Measurements from ENCODE around the gene PHLPP1.
A peak's percentile ranks its signal among the peaks of the same experiment; 100 is the strongest.

PHLPP1 gene

DNA sequence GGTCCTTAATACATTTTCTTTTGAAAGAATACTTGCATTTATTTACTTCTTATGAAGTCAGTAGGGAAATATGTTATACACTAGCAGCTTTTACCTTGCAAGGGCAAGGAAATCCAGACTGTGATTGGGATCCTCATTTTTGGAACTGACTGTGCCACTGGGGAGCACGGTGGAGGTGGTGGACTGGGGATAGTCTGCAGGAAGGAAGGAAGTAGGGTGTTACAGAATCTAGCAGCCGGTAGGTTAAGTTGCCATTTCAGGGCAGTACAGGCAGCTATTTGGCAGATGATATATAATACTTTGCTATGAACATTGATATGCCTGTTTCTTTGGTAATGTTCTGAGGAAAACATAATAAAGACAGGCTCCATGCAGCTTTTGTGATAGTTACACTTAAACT is 238.3 kb downstream of the PHLPP1 start:
- DNase-seq = no peak

DNA sequence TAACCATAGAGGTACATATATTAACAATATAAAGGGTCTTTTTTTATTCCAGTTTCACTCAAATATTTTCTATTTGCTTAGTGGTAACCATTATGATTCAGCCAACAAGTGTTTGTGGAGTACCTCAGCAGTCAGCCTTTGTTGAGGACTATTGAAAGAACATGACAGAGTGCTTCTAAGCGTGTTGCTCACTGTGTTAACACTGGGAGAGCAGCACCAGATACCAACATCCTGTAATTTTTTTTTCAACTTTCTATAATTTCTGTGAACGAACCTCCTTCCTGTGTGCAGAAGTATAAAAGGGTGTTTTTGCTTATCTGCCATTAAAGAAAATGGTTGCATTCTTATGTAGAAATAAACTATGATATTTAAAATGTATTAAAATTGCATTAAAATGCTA is 239.0 kb downstream of the PHLPP1 start:
- DNase-seq = no peak

DNA sequence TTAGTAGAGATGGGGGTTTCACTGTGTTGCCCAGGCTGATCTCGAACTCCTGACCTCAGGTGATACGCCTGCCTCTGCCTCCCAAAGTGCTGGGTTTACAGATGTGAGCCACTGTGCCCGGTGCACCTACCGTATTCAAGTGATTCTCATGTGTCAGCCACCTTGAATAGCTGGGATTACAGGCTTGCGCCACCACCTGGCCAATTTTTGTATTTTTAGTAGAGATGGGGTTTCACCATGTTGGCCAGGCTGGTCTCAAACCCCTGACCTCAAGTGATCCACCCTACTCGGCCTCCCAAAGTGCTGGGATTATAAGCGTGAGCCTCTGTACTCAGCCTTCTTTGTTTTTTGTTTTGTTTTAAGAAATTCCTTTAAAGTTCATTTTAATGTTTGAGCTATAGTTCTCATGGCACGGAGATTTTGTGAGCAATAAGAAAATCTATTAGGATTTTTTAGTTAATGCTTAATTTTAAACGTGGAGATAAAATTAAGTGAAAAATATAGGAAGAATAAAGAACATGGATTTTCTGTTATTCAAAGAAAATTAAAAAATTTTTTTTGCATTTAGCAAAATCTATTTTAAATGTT is 242.6 kb downstream of the PHLPP1 start:
- peak; percentile 27 for DNase-seq

DNA sequence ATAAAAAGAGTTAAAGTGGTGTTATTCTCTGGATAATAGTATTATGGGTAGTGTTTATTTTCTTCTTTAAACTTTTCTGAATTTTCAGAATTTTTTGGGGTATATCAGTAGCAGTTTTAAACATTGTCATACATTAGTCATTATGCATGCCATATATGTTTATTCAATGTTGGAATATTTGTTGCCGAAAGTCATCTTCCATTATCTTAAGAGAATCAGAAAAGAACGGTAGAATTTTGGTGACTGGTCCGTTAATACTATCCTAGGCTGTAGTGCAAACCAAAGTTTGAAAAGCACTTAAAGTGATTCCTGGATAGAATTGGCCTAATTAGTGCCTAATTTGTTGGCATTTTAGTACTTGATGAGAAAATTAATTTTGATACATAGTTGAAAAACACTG is 244.1 kb downstream of the PHLPP1 start:
- DNase-seq = no peak

DNA sequence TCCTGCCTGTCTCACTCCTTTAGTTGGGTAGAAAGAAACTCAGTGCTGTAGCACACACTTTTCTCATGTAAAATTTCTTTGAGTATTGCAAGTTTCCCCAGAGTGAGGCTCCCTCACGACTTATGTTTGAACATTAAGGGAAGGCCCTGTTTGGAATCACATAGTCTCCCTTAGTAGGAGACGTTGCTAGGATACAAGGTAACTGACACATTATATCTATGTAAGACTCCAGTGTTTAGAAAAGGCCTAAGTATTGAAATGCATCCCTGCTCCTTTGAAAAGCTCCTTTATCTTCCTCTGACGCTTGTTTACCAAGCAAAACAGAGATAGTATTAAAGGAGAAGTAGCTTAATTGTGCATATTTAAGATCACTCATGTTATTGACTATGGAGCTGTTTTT is 248.2 kb downstream of the PHLPP1 start:
- DNase-seq = peak; percentile 42

DNA sequence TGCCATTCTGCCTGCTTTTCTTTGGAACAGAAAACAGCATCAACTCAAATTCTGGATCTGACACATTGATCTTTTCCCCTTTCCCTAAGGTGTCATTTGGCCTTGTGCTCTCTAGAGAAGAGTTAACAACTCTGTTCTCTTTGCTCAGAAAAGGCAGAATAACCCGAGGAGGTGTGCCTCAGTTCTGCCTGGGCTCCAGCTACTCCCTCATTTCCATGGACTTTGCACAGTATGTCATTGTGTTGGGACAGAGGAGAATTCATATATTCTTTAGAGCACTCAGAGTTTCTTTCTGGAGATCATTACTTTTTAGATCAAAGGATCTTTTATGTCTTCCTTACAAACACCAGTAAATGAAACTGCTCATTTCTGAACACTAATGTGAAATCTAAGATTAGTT is 249.1 kb downstream of the PHLPP1 start:
- no peak for DNase-seq

DNA sequence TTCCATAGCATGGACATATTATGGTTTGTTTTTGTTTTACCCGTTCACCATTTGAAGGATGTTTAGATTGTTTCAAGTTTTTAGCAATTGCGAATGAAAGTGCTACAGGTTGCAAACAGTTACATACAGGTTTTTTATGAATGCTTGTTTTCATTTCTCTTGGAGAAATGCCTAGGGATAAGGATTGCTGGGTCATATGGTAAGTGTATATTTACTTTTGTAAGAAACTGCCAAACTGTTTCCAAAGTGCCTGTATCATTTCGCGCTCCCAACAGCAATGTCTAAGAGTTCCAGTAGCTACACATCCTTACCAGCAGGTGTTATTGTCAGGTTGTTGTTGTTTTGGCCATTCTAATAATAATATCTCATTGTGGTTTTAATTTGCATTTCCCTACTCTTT is 251.7 kb downstream of the PHLPP1 start:
- no peak for DNase-seq

DNA sequence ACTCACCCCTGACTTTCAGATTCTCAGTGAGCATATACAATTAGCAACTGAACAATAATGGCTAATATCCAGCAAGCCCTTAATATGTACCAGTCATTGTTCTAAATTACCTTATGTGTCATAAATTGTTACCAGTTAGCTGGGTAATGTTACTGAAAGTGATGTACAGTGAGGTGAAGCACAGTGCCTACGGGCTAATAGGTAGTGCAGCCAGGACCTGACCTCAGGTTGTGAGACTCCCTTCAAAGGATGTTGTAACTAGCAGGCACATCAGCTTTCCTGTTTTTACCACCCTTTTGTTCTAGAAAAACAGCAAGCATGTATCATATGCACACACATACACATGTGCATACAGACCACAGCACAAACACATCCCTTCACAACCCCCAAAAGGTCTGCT is 258.3 kb downstream of the PHLPP1 start:
- no peak for DNase-seq

DNA sequence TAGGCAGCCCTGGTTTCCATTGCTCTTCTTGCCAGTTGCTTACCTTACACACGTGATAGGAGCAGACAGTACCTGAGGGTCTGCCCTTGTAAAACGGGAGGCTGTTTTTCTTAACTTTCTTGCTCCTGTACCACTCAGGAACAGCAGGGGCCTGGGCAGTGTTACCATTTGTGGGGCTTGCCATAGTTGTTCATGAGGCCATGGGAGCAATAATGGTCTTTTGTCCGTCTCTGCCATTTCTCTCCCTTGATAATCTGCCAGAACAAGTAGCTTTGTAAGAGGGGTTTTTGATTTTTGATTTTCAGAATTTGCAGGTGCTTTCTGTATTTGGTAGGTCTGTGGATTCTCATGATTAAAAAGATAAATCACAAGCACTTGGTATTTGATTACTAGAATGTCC is 259.0 kb downstream of the PHLPP1 start:
- no peak for DNase-seq

DNA sequence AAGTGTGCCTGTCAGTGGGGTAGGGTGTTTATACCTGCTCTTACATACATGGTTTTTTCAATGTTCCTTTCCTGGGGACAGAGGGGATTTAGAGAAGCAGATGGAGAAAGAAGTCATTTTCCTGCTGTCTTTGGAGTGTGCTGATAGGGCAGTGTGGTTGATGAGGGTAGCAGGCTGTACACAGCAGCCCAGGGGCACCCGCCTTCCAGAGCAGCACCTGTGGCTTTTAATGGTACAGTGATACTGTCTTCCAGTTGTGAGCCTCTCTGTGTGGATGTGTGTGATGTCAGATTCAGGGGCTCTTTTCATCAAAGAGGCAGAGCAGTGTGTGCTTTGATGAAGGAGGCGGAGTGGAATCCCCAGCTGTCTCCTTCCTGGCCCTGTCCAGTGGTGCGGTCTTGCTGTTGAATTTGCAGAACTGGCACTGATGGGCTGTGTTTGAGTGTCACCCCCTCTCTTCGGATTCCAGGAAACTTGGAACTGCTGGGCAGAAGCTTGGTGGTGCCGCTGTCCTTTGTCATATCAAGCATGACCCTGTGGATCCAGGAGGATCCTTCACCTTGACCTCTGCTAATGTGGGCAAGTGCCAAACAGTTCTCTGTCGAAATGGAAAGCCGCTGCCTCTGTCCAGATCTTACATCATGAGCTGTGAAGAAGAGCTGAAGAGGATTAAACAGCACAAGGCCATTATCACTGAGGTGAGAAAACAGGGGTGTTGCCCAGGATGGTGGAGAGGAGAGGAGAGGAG is 259.8 kb downstream of the PHLPP1 start:
- no peak for DNase-seq

DNA sequence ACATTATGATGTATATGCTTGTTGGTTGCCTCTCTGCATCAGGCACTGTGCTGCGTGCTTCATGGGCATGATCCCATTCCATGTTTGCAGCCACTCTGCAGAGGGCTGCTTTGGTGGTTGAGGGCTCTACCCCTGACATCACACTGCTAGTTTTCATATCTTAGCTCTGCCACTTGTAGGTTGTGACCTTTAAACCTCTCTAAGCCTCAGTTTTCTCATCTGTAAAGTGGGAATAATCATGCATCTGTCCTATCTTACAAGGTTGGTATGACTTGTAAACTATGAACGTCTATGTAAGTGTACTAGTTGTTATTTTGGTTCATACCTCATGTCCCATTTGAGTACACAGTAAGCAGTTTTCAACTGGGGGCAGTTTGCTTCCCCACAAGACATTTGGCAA is 260.4 kb downstream of the PHLPP1 start:
- DNase-seq = no peak

DNA sequence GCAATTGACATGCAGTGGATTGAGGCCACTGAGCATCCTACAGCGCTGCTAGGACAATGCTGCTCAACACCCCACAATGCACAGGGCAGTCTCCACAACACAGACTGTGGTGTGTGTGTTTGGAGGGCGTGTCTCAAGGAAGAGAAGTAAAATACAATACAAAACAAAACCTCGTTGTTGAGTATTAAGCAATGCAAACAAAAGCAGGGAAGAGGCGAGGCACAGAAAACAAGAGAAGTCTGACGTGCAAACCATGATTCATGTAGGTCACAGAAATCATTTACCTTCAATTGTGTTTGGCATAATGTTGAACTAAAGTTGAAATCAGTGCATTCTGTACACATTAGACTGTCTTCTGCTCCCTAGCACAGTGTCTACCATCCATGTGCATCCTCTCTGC is 260.9 kb downstream of the PHLPP1 start:
- DNase-seq = no peak

DNA sequence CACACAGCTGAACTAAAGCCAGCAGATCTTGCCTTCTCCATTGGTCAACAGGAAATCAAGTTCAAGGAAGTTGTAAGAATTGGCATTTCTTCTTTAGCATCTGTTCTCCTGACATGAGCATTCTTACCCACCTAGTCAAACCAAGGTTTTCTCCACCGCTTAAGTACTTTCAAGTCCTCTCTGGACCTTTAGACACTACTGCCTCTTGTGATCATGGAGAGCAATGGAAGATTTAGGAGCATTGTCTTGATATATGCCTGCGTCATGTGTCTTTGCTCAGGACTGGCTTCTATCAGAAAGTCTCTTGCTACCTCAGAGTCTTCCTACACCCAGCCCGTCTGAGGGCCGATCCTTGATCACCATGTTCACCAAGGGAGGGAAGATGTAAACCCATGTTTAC is 262.2 kb downstream of the PHLPP1 start:
- DNase-seq = no peak

DNA sequence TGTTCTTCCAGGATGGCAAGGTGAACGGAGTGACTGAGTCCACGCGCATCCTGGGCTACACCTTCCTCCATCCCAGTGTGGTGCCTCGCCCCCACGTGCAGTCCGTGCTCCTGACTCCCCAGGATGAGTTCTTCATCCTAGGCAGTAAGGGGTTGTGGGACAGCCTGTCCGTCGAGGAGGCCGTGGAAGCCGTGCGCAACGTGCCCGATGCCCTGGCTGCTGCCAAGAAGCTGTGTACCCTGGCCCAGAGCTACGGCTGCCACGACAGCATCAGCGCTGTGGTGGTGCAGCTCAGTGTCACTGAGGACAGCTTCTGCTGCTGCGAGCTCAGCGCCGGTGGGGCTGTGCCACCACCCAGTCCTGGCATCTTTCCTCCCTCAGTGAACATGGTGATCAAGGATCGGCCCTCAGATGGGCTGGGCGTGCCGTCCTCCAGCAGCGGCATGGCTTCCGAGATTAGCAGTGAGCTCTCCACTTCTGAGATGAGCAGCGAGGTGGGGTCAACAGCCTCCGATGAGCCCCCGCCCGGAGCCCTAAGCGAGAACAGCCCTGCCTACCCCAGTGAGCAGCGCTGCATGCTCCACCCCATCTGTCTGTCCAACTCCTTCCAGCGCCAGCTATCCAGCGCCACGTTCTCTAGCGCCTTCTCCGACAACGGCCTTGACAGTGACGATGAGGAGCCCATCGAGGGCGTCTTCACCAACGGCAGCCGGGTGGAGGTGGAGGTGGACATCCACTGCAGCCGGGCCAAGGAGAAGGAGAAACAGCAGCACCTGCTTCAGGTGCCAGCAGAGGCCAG is 263.1 kb downstream of the PHLPP1 start:
- no peak for DNase-seq

DNA sequence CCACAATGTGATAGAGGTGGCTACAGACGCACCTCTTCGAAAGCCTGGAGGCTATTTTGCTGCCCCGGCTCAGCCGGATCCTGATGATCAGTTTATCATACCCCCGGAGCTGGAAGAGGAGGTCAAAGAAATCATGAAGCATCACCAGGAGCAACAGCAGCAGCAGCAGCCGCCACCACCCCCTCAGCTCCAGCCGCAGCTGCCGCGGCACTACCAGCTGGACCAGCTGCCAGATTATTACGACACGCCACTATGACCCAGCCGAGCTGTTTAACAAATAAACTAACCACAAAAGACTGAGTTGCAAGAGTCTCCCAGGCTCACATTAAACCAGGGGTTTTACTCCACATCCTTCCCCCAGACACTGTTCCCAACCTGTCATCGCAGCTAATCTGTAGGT is 263.8 kb downstream of the PHLPP1 start:
- peak; percentile 93 for DNase-seq

DNA sequence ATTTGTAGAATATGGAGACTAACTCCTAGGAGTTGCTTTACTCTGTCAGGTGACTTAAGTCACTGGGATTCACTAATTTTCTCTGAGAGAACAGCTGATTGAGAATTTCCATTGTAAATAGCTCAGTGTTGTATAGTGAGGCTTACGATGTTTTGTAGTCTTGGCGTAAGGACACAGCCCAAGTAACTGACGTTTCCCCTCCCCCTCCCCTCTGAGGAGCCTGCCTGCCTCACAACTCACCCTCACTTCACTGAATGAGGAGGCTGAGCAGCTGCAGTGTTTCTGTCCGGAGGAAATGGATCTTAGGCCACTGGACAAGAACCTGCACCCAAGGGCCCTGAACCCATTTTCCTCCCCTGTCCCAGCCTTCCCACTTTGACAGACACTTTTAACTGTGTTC is 264.6 kb downstream of the PHLPP1 start:
- DNase-seq = peak; percentile 69

DNA sequence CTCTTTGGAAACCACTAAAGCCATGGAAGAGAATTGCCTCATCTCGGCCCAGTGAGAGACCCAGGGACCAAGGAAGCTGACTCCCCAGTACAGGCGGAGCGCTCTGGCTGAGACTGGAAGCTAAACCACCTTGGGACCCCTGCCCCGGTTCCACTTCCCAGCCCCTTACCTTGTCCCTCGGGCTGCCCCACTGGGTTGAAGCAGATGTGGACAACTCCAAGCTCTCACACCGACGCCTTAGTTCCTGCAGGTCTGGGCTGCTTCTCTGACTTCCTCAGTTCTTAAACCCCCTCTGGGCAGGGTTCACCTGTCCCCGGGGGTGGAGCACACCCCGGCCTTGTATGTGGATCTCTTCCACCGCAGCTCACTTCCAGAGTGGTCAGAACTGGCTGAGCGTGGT is 266.2 kb downstream of the PHLPP1 start:
- DNase-seq = no peak

DNA sequence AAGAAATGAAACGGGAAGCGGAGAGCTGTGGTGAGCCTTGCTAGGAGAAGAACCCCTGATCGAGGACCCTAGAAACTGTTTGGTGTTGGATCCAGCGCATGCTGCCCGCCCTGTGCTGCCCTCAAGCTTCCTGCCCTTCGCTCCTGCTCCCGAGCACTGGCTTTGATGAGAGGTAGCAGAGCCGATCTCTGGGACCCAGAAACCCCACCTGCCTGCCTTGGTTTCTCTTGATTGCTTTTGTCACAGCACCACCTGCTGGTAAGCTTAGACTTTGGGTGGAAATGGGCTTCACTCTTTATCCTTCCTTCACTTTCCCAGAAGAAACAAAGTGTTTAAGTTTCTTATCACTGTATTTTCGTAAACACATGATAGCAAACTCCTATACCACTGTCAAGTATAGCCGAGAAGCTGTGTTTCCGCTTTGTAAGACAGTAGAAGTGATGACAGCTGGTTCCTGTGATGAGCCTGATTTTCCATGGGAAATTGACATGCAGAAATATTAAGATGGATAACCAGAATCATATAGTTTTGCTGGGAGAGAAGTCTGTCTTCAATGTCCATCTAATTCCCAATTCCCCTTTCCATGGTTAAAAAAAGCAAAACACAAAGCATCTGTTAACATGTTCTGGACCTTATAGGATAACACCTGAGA is 267.4 kb downstream of the PHLPP1 start:
- peak; percentile 73 for DNase-seq

DNA sequence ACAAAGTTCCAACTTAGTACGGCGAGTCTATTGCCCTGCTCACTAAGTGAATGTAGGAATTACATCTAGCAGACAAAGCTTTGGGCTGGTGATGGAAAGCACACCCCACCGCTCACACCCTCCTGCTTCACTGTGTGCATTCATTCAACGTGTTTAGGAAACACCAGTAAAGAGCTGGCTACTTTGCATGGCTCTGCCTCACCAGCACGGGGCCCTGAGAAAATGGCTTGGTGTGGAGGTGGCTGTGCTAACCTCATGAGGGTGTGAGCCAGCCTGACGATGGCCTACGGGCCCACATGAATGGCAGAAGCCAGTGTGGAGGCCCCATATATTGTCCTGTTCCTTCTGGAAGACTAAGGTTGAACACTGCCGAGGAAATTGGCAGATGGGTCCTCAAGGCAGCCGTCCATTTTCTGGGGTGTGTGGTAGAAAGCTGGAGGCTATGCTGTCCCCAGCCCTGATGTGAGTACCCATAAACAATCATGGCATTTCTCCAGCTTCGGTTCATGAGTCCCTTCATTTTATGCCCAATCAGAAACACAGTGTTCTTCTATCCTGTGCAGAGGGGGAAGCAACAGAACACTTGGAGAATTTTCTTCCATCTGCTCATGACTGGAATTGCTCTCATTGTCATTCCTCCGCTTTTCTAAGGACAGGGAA is 269.4 kb downstream of the PHLPP1 start:
- DNase-seq = no peak

DNA sequence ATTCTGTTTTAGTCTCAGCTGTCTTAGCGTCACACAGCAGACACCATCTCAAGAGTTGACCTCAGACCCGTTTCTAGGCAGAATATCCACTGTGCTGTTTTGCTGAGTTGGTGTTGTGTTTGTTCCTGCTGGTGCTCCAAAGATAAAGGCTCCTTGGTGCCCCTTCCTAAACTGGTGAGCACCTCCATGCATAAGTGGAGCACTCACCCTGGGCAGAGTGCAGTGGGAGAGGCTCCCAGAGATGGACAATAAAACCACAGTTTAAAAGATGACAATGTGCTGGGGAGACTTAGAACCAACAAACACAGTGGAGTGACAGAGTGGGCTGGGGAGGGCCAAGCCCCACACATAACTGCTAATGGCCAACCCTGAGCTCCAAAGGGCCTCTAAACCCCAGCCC is 271.1 kb downstream of the PHLPP1 start:
- no peak for DNase-seq

DNA sequence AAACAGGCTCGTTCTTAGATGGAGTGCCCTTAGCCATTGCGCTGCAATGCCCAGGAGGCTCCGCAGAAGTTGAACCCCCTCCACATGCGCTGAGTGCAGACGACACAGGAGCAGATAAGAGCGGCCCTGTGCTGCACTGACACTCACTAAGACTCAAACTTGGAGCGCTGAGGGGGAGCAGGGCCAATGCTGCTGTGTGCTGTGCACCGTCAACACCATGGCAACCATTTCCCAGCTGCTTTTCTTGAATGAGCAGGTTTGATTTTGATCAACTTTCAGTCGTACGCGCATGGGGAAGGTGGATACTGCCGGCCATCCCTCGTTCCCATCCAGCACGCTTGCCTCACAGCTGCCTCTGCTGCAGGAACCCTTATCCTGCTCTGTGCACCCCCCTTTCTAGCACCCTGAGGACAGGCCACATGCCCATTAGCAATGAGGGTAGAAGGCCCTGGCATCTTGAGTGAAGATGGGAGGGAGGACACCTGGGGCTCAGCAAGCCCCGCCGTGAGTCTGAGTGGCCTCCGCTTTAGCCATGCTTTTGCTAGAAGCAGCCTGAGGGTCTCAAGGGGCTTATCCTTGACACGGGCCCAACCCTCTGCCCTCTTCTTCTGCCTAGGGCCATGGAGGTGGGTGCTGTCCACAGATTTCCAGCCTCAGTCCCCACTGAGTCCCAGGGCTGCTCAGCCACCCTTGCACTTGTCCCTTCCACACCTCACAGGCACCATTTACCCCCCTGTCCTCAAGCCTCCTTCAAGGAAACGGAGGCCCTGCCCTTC is 271.9 kb downstream of the PHLPP1 start:
- no peak for DNase-seq

DNA sequence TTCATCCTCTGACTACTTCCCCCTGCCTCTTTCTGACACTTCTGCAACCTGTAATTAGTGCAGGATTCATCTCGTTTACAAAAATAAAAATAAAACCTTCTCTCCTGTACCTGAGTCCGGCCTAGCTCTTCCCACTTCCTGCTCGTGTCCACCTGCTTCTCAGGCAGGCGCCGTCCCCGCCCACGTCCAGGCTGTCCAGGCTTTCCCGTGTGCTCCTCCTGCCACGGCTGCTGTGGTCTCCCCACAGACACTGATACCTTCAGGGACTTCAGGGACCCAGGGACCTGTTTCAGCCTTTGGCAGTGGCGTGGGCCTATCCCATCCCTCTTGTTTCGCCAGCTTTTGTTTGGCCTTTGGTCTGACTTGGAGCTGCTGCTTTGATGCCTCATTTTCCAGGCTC is 272.5 kb downstream of the PHLPP1 start:
- DNase-seq = no peak
